Endothelial cell of umbilical vein (primary cell): ENCODE results near the gene AFTPH. TPM values are rescaled to one million over a fixed set of nuclear protein-coding genes. Genes with fewer than 3 reads are reported as not detected.

Source experiments
- BruUV-seq: library from RNA; stranded (reverse); fragments of 400-500 nt; replicated peaks from 2 replicates; lab custom pipeline; 2021; lab: Mats Ljungman, UMichigan
- CTCF ChIA-PET: fragments of 300-600, 350-600 bp; sonication (Branson Sonifier 250); formaldehyde crosslinking; loops from one replicate; lab custom pipeline; 2021; ENCODE audit warnings: antibody characterized with exemption, inconsistent platforms; lab: Charles Lee
- POLR2A ChIA-PET: fragments of 300-600, 350-600 bp; sonication (Branson Sonifier 250); formaldehyde crosslinking; loops from one replicate; lab custom pipeline; 2021; ENCODE audit warnings: antibody characterized with exemption, inconsistent platforms; lab: Charles Lee
- DNase-seq: peaks from one replicate; pipeline ENCODE4 v3.0.0-alpha.2; 2011; ENCODE audit warnings: low read depth, low spot score
- FAIRE-seq: peaks from 2 replicates; lab custom pipeline; 2011; peaks lifted over from hg19 to GRCh38; lab: Jason Lieb, UNC
- H2AFZ ChIP-seq: 2 replicates; pipeline ENCODE4 v1.6.0; 2012; ENCODE audit warnings: low read depth, low read length, control low read depth, inconsistent platforms
- H3K27ac ChIP-seq: 2 replicates; pipeline ENCODE4 v1.5.1; 2011; ENCODE audit warnings: low read depth, mild to moderate bottlenecking, control low read depth, low read length, moderate library complexity; ENCODE audit not compliant: insufficient read depth
- H3K27me3 ChIP-seq, 2 experiments: 2 replicates each; pipeline versions ENCODE4 v1.6.0 to v1.6.1; 2011; ENCODE audit warnings: low read length in 2 of 2, mixed read lengths in 1 of 2; ENCODE audit not compliant: control insufficient read depth in 2 of 2, insufficient read depth in 2 of 2
- H3K36me3 ChIP-seq, 2 experiments: 2 replicates in 1 of 2; 3 replicates in 1 of 2; pipeline ENCODE4 v1.5.1; 2011; ENCODE audit warnings: low read length in 2 of 2, mild to moderate bottlenecking in 1 of 2, moderate library complexity in 1 of 2; ENCODE audit not compliant: control insufficient read depth in 2 of 2, insufficient read depth in 2 of 2; ENCODE audit errors: extremely low read depth in 1 of 2
- H3K4me1 ChIP-seq: 3 replicates; pipeline ENCODE4 v1.5.1; 2011; ENCODE audit warnings: mild to moderate bottlenecking, low read length; ENCODE audit not compliant: control insufficient read depth, insufficient read depth; ENCODE audit errors: extremely low read depth
- H3K4me2 ChIP-seq: 2 replicates; pipeline ENCODE4 v1.6.1; 2011; ENCODE audit warnings: low read length, control low read depth, mixed read lengths; ENCODE audit not compliant: insufficient read depth
- H3K4me3 ChIP-seq, 3 experiments: fragments of 200-600 bp in 1 of 3; sonication (generic), shearing (Covaris generic) in 1 of 3; replicated peaks in 1 of 3; 2 replicates each; pipeline ENCODE4 v1.5.1; 2011 to 2016; ENCODE audit warnings: control low read depth in 3 of 3, low read length in 3 of 3, mild to moderate bottlenecking in 2 of 3, inconsistent platforms in 1 of 3, low read depth in 1 of 3, moderate library complexity in 1 of 3; ENCODE audit not compliant: insufficient read depth in 1 of 3
- H3K79me2 ChIP-seq: 2 replicates; pipeline ENCODE4 v1.6.0; 2012; ENCODE audit warnings: low read length, inconsistent platforms; ENCODE audit not compliant: control insufficient read depth, insufficient read depth
- H3K9ac ChIP-seq: replicated peaks from 2 replicates; pipeline ENCODE3; 2011; ENCODE audit warnings: low read length, control low read depth; ENCODE audit not compliant: insufficient read depth; ENCODE audit errors: extremely low read depth
- H3K9me1 ChIP-seq: replicated peaks from 3 replicates; pipeline ENCODE4 v1.6.0; 2011; ENCODE audit warnings: mild to moderate bottlenecking, low read length; ENCODE audit not compliant: control insufficient read depth, insufficient read depth; ENCODE audit errors: extremely low read depth
- H3K9me3 ChIP-seq: replicated peaks from 2 replicates; pipeline ENCODE4 v1.5.1; 2012; ENCODE audit warnings: low read length, inconsistent platforms; ENCODE audit not compliant: control insufficient read depth, insufficient read depth
- H4K20me1 ChIP-seq: replicated peaks from 2 replicates; pipeline ENCODE3; 2011; ENCODE audit warnings: mild to moderate bottlenecking, low read length; ENCODE audit not compliant: control insufficient read depth, insufficient read depth; ENCODE audit errors: extremely low read depth
- EZH2 ChIP-seq: IDR thresholded peaks from 2 replicates; pipeline ENCODE4 v1.6.1; 2012; ENCODE audit warnings: borderline replicate concordance, low read depth, mild to moderate bottlenecking, moderate library complexity, low read length, inconsistent platforms; ENCODE audit not compliant: severe bottlenecking
- GATA2 ChIP-seq: IDR thresholded peaks from 2 replicates; pipeline ENCODE4 v1.7.0; 2011; ENCODE audit warnings: low read depth, mild to moderate bottlenecking, moderate library complexity, mixed read lengths, low read length; ENCODE audit not compliant: insufficient read length, insufficient read depth
- MYC ChIP-seq: IDR thresholded peaks from one replicate; pipeline ENCODE4 v1.6.1; 2011; ENCODE audit warnings: mild to moderate bottlenecking, low read depth, low read length
- POLR2A ChIP-seq: IDR thresholded peaks from 2 replicates; pipeline ENCODE4 v1.6.1; 2012; ENCODE audit warnings: low read depth, mild to moderate bottlenecking, control low read depth, low read length
- POLR2AphosphoS5 ChIP-seq: IDR thresholded peaks from 2 replicates; pipeline ENCODE4 v1.6.1; 2012; ENCODE audit warnings: low read depth, mild to moderate bottlenecking, control low read depth, low read length, moderate library complexity; ENCODE audit not compliant: insufficient read depth
- dilution Hi-C: fragments of 300-500 bp; cut with MboI; formaldehyde crosslinking; loops from one replicate; pipeline ENCODE4 v1.15.0; 2019; ENCODE audit warnings: low sequenced_read_pairs; ENCODE audit not compliant: extremely low pct_ligation_motif_present
- intact Hi-C: fragments of 100-400 bp; cut with micrococcal nuclease; formaldehyde crosslinking; loops from one replicate; pipeline ENCODE4 v1.10.0; 2022
- polyA plus RNA-seq, 4 experiments: library from polyadenylated mRNA; depleted of rRNA in 3 of 4; stranded (reverse) in 3 of 4; unstranded in 1 of 4; fragments of >200 nt; gene quantifications; 2 replicates each; pipeline versions ENCODE4 v1.2.1 to v1.2.3, GENCODE V29; 2011 to 2012; ENCODE audit warnings: missing spikeins in 1 of 4
- total RNA-seq: library from RNA; stranded (reverse); gene quantifications from 2 replicates; pipeline ENCODE4 v1.2.3, GENCODE V29; 2021
- TF ChIP-seq, protein P1 (sequence below), 2 donors: IDR thresholded peaks; 1 replicate in 1 of 2; 2 replicates in 1 of 2; pipeline ENCODE4 v1.5.1; 2011; ENCODE audit warnings: low read length in 2 of 2, mild to moderate bottlenecking in 2 of 2, moderate library complexity in 2 of 2, control low read depth in 1 of 2, inconsistent platforms in 1 of 2, low read depth in 1 of 2; ENCODE audit not compliant: insufficient read depth in 1 of 2; ENCODE audit errors: extremely low read depth in 1 of 2

AFTPH gene
- total and polyA plus RNA-seq, 2 donors (not counting 3 experiments of a cell fraction or from before 2014, with no cell fraction given), result 6.9 to 15.3 TPM

DNA sequence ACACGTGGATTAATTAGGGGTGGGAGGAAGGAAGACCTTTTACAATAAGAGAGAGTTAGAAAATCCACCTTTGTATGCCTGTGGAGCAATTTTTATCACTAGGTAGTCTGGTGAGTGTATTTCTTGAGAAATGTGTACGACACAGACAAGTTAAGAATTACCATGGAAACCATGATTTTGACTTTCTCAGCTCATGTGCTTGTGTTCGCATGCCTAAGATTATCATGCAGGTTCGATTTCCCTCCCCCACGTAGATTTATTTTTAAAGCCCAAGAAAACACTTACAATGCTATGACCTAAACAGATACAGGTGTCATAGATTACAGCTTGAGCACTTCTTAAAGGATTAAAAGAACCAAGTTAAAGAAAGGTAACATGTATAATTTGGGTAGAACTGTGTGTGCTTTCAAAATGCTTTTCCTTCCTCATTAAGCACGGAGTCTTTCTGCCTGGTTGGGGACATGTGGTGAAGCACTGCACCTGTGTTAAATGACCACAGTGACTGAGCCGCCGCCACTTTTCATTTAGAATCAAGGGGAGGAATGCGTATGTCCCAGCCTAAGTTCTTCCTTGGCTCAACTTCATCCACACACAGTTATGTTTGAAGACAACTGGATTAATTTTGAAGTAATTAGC lies 113.0 kb downstream of the AFTPH start:
- H3K9me1 ChIP-seq, result no peaks in the 10 kb centered on the region
- peaks cover 5 to 9% of the 10 kb centered on the region in 2 experiments for H3K36me3 ChIP-seq
- BruUV-seq, result no TSS peak
- TF ChIP-seq GATA2, result no peak
- TF ChIP-seq POLR2AphosphoS5, result no peak
- no peak for TF ChIP-seq POLR2A
- TF ChIP-seq, protein P1, sequence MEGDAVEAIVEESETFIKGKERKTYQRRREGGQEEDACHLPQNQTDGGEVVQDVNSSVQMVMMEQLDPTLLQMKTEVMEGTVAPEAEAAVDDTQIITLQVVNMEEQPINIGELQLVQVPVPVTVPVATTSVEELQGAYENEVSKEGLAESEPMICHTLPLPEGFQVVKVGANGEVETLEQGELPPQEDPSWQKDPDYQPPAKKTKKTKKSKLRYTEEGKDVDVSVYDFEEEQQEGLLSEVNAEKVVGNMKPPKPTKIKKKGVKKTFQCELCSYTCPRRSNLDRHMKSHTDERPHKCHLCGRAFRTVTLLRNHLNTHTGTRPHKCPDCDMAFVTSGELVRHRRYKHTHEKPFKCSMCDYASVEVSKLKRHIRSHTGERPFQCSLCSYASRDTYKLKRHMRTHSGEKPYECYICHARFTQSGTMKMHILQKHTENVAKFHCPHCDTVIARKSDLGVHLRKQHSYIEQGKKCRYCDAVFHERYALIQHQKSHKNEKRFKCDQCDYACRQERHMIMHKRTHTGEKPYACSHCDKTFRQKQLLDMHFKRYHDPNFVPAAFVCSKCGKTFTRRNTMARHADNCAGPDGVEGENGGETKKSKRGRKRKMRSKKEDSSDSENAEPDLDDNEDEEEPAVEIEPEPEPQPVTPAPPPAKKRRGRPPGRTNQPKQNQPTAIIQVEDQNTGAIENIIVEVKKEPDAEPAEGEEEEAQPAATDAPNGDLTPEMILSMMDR (IDR thresholded peaks at IDR 0.05; ENCODE audit: extremely low read depth in 1 of 2, insufficient read depth in 1 of 2, low read depth in 1 of 2, low read length in 2 of 2), result no peak
- no peak for TF ChIP-seq EZH2
- no peak for TF ChIP-seq MYC
- CTCF ChIA-PET, result interaction anchor here (0.8 to 1.3 kb wide), 3 partner anchors 9 to 115 kb away, joined by 3 to 6 read pairs (median 3); partner anchors contain the start of gene SERTAD2
- DNase-seq (no peak), FAIRE-seq (no peak)
- H3K4me1 ChIP-seq, result peaks cover 4% of the 10 kb centered on the region
- no peak overlapping the region for H3K27ac ChIP-seq
- no peak overlapping the region for H2AFZ ChIP-seq
- peaks cover 58% of the 10 kb centered on the region for H3K79me2 ChIP-seq
- no peak overlapping the region for H3K4me3 ChIP-seq
- dilution Hi-C loops (no loop called here), intact Hi-C loops (no loop called here)
- no peaks in the 10 kb centered on the region for H3K27me3 ChIP-seq
- no peaks in the 10 kb centered on the region for H4K20me1 ChIP-seq
- POLR2A ChIA-PET, result no interaction called here
- H3K4me2 ChIP-seq, result no peak overlapping the region
- no peaks in the 10 kb centered on the region for H3K9me3 ChIP-seq
- no peak overlapping the region for H3K9ac ChIP-seq
